Measurements from ENCODE around the gene CCDC57.

CCDC57 gene

DNA sequence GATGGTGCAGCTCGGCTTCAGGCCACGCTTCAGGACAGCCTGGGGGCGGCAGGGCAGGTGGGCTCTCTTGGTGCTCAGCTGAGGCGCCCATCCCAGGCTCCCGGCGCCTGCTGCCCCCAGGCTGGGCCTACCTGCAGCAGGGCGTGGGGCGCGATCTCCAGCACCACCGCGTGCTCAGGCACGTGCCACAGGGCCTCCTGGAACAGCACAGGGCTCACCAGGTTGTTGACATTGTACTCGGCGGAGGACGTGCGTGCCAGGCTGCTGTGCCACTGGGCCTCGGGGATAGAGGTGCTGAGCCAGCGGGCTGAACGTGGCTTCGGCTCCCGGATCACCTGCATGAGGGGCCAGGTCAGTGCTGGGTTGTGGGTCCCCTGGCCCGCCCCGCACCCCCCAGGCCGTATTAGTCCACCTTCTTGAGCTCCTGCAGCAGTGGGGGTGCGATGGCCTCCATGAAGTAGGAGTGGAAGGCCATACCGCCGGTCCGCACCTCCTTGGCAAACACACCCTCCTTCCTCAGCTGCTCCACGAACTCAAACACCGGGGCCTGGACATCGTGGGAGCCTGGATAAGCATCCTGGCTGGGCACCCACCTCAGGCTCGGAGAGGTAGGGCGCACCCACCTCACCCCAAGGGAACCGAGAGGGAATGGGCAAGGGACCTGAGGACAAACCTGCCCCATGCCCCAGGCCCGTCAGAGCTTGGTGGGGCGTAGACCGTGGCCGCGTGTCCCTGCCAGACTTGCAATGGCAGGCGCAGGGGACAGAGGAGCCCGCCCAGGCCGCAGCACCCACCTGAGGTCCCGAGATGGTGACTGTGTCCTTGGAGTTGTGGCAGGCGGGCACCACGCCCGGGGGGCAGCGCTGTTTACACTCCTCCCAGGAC, 123.6 kb downstream of the CCDC57 start:
- Histone ChIP-seq H4K20me1 (ENCODE audit: insufficient read depth, low read length) (peaks cover 15% of the 10 kb centered on the region; the same call in 1 of the 2 replicates), H3K4me1 (ENCODE audit: low read length) (no peaks in the 10 kb centered on the region), H2AFZ (ENCODE audit: low read depth, low read length) (no peak overlapping the region)

DNA sequence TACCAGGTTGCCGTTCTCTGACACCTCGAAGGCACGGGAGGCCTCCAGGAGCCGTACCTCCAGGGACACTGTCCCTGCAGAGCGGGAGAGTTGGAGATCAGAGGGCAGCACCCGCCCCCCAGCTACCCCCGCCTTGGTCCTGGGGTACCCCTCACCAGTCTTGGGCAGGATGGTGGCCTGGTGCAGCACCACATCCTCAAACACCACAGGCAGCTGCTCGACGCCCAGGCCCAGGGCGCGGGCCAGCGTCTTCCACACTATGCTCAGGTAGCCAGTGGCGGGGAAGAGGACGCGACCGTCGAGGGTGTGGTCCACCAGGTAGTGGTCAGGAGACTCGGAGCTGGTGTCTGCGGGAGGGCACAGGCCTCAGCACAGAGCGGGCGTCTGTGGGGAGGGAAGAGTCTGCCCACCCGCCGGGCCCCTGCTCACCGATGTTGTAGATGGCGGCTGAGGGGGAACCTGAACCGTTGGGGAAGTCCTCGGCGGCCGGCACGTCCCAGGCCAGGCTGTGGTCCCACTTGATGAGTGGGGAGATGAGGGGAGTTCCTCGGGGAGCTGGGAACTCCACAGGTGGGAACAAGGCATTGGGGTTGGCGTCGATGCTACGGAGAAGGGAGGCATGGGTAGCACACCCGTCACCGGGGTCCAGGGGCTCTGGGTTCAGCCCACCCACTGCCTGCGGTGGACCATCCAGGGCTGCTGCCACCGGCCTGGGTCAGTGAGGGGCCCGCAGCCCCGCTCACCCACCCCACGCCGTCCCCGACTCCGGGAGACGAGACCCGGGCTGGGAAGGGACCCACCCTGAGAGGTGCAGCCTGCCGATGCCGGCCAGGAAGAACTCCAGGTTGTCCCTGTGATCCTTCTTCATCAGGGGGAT, 124.4 kb downstream of the CCDC57 start:
- Histone ChIP-seq H3K27me3 (ENCODE audit: low read depth, low read length) (no peaks in the 10 kb centered on the region), H3K9ac (ENCODE audit: low read length) (no peak overlapping the region), H3K36me3 (replicated peaks; ENCODE audit: low read depth, low read length) (peaks cover 84% of the 10 kb centered on the region), H2AFZ (ENCODE audit: low read depth, low read length) (no peak overlapping the region), H4K20me1 (ENCODE audit: insufficient read depth, low read length) (peaks cover 17% of the 10 kb centered on the region; the same call in 1 of the 2 replicates), H3K4me2 (ENCODE audit: low read length) (no peak overlapping the region), H3K4me3 (ENCODE audit: low read length) (no peak overlapping the region), H3K79me2 (ENCODE audit: low read length) (peaks cover 8% of the 10 kb centered on the region), H3K27ac (ENCODE audit: low read length) (no peak overlapping the region), H3K4me1 (ENCODE audit: low read length) (no peaks in the 10 kb centered on the region), H3K9me3 (ENCODE audit: insufficient read depth, low read length) (no peaks in the 10 kb centered on the region)
- no peak for TF ChIP-seq CTCF (IDR thresholded peaks at IDR 0.05; ENCODE audit: low read depth, low read length)
- TF ChIP-seq EZH2phosphoT487 (IDR thresholded peaks at IDR 0.05; ENCODE audit: low read depth) = no peak

More for the DNA sequence above, 123.6 kb downstream of the CCDC57 start:
- Histone ChIP-seq H3K36me3 (replicated peaks; ENCODE audit: low read depth, low read length) (peaks cover 82% of the 10 kb centered on the region), H3K9ac (ENCODE audit: low read length) (no peak overlapping the region), H3K4me3 (ENCODE audit: low read length) (no peak overlapping the region), H3K27ac (ENCODE audit: low read length) (no peak overlapping the region), H3K4me2 (ENCODE audit: low read length) (no peak overlapping the region), H3K9me3 (ENCODE audit: insufficient read depth, low read length) (no peaks in the 10 kb centered on the region), H3K79me2 (ENCODE audit: low read length) (peaks cover 14% of the 10 kb centered on the region), H3K27me3 (ENCODE audit: low read depth, low read length) (no peaks in the 10 kb centered on the region)
- TF ChIP-seq CTCF (IDR thresholded peaks at IDR 0.05; ENCODE audit: low read depth, low read length) = no peak
- TF ChIP-seq EZH2phosphoT487 (IDR thresholded peaks at IDR 0.05; ENCODE audit: low read depth) = no peak

- no peaks in the 10 kb centered on the region for H3K9me3 ChIP-seq (ENCODE audit: insufficient read depth, low read length)
- H2AFZ ChIP-seq (ENCODE audit: low read depth, low read length) = no peak overlapping the region
- H4K20me1 ChIP-seq (ENCODE audit: insufficient read depth, low read length) = peaks cover 15% of the 10 kb centered on the region; the same call in 1 of the 2 replicates
- no peak overlapping the region for H3K4me3 ChIP-seq (ENCODE audit: low read length)
- H3K36me3 ChIP-seq (replicated peaks; ENCODE audit: low read depth, low read length) = peaks cover 84% of the 10 kb centered on the region
- no peak overlapping the region for H3K4me2 ChIP-seq (ENCODE audit: low read length)
- no peaks in the 10 kb centered on the region for H3K4me1 ChIP-seq (ENCODE audit: low read length)
- no peak overlapping the region for H3K9ac ChIP-seq (ENCODE audit: low read length)
- no peak overlapping the region for H3K27ac ChIP-seq (ENCODE audit: low read length)
- no peak for TF ChIP-seq EZH2phosphoT487 (IDR thresholded peaks at IDR 0.05; ENCODE audit: low read depth)
- no peak for TF ChIP-seq CTCF (IDR thresholded peaks at IDR 0.05; ENCODE audit: low read depth, low read length)
- no peaks in the 10 kb centered on the region for H3K27me3 ChIP-seq (ENCODE audit: low read depth, low read length)
- peaks cover 2% of the 10 kb centered on the region; the same call in 1 of the 2 replicates for H3K79me2 ChIP-seq (ENCODE audit: low read length)
These were observed 125.4 kb downstream of the CCDC57 start for GRCh38 chr17:82086941-82087906.

Measured in OCI-LY3 (cell line).